ENCODE data around the gene RBMS2. TPM values are rescaled to one million over a fixed set of nuclear protein-coding genes. Genes with fewer than 3 reads are reported as not detected.
A peak's percentile ranks its signal among the peaks of the same experiment; 100 is the strongest.

The RBMS2 gene
- total RNA-seq, 1 experiment from 2014 or later, result 18.2 TPM

DNA sequence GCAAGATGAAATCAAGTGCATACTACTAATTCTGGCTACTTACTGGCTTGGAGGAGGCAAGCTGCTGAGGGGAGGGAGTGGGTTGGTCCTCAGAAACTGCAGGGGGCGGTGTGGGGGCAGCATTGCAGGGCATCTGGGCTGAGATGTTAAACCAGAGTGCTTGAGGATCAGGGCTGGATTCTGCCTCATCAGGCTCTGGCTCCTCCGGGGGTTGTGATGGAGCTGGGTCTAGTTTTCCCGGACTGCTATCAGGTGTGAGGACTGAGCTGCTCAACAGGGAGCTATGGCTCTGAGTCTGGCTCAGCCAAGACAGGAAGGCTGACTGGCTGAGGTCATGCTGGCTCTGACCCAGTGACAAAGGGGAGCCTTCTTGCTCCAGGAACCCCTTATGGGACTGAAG is 79.9 kb downstream of the RBMS2 start:
- CTCF ChIA-PET, result interaction anchor here (0.5 kb wide), 1 partner anchor 322 kb away, joined by 4 read pairs; no protein-coding TSS in a partner anchor
- intact Hi-C loops (cut with micrococcal nuclease; ENCODE audit: unreplicated experiment) (no loop called here), in situ Hi-C loops (cut with HindIII; ENCODE audit: low pct_unique_long_range_greater_than_20kb, low sequenced_read_pairs) (no loop called here)
- no TSS peak for BruUV-seq (replicated peaks)
- no peak for TF ChIP-seq SIN3A (IDR thresholded peaks at IDR 0.05; ENCODE audit: borderline replicate concordance, insufficient read depth, low read depth, low read length)
- no peak for TF ChIP-seq POLR2AphosphoS5 (IDR thresholded peaks at IDR 0.05; ENCODE audit: low read depth, low read length)
- no peak for TF ChIP-seq TCF7L2 (IDR thresholded peaks at IDR 0.05; ENCODE audit: low read depth, low read length)
- TF ChIP-seq, protein P1, sequence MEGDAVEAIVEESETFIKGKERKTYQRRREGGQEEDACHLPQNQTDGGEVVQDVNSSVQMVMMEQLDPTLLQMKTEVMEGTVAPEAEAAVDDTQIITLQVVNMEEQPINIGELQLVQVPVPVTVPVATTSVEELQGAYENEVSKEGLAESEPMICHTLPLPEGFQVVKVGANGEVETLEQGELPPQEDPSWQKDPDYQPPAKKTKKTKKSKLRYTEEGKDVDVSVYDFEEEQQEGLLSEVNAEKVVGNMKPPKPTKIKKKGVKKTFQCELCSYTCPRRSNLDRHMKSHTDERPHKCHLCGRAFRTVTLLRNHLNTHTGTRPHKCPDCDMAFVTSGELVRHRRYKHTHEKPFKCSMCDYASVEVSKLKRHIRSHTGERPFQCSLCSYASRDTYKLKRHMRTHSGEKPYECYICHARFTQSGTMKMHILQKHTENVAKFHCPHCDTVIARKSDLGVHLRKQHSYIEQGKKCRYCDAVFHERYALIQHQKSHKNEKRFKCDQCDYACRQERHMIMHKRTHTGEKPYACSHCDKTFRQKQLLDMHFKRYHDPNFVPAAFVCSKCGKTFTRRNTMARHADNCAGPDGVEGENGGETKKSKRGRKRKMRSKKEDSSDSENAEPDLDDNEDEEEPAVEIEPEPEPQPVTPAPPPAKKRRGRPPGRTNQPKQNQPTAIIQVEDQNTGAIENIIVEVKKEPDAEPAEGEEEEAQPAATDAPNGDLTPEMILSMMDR (IDR thresholded peaks at IDR 0.05), result no peak; the same call in 1 of the 2 replicates
- no peak for TF ChIP-seq REST (IDR thresholded peaks at IDR 0.05; ENCODE audit: insufficient read depth in 1 of 2, low read depth in 2 of 2, low read length in 1 of 2)
- peaks cover 52% of the 10 kb centered on the region for H3K36me3 ChIP-seq (ENCODE audit: control insufficient read depth, insufficient read depth, low read length)
- H3K27ac ChIP-seq (ENCODE audit: low read length), result no peak overlapping the region
- ATAC-seq (peak; percentile 58; the same call in 1 of the 2 replicates), DNase-seq (ENCODE audit: low read depth, low spot score) (no peak)
- no peak overlapping the region for H3K4me3 ChIP-seq (ENCODE audit: low read depth in 2 of 2, low read length in 2 of 2)
- no peaks in the 10 kb centered on the region for H3K9me3 ChIP-seq (ENCODE audit: control insufficient read depth, insufficient read depth, low read depth, low read length)
- H3K4me1 ChIP-seq (ENCODE audit: control insufficient read depth, insufficient read depth, low read length), result no peaks in the 10 kb centered on the region; the same call in 1 of the 2 replicates
- POLR2A ChIA-PET, result no interaction called here
- no peaks in the 10 kb centered on the region for H3K27me3 ChIP-seq (ENCODE audit: control insufficient read depth, insufficient read depth, low read length)

GRCh38 chr12:56602239-56602638 is 80.6 kb downstream of the RBMS2 start:
- in situ Hi-C loops (cut with HindIII; ENCODE audit: low pct_unique_long_range_greater_than_20kb, low sequenced_read_pairs), result no loop called here
- no peak for ATAC-seq
- CTCF ChIA-PET, result no interaction called here
- Histone ChIP-seq H3K36me3 (ENCODE audit: control insufficient read depth, insufficient read depth, low read length) (peaks cover 56% of the 10 kb centered on the region), H3K4me3 (ENCODE audit: low read depth in 2 of 2, low read length in 2 of 2) (no peak overlapping the region), H3K4me1 (ENCODE audit: control insufficient read depth, insufficient read depth, low read length) (no peaks in the 10 kb centered on the region; the same call in 1 of the 2 replicates), H3K27ac (ENCODE audit: low read length) (no peak overlapping the region), H3K9me3 (ENCODE audit: control insufficient read depth, insufficient read depth, low read depth, low read length) (no peaks in the 10 kb centered on the region), H3K27me3 (ENCODE audit: control insufficient read depth, insufficient read depth, low read length) (no peaks in the 10 kb centered on the region)
- BruUV-seq (replicated peaks), result no TSS peak
- POLR2A ChIA-PET, result interaction anchor here (0.5 kb wide), 1 partner anchor 72 kb away, joined by 14 read pairs; no protein-coding TSS in a partner anchor
- TF ChIP-seq, protein P1 (IDR thresholded peaks at IDR 0.05), result no peak
- TF ChIP-seq SIN3A (IDR thresholded peaks at IDR 0.05; ENCODE audit: borderline replicate concordance, insufficient read depth, low read depth, low read length) (no peak), POLR2AphosphoS5 (IDR thresholded peaks at IDR 0.05; ENCODE audit: low read depth, low read length) (no peak), TCF7L2 (IDR thresholded peaks at IDR 0.05; ENCODE audit: low read depth, low read length) (no peak), REST (IDR thresholded peaks at IDR 0.05; ENCODE audit: insufficient read depth in 1 of 2, low read depth in 2 of 2, low read length in 1 of 2) (no peak)
- intact Hi-C loops (cut with micrococcal nuclease; ENCODE audit: unreplicated experiment), result no loop called here
- no peak for DNase-seq (ENCODE audit: low read depth, low spot score)

All from Panc1 (cell line).